ENCODE results near the gene ATG10.
"Not testable (repeated sequence)": the region's sequence is repeated elsewhere in the genome, so short reads cannot be mapped to it uniquely, and the experiment has no call there.

Gene ATG10

DNA sequence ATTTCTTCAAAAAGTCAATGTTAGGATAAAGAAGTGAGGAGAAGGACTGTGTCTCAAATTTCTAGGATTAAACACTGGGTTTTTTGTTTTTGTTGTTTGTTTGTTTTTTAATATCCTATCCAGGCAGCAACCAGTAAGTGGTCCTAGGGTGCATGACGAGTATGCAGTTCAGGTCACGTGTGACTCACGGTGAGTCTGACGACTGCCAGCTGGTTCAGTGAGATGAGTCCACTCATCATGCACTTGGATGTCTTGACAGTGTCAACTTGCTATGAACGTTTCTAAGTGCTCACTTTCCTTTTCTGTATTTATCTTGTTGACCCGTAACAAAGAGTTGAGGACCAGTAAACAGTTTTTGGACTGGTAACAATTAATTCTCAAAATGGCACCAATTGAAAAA lies 32.7 kb downstream of the ATG10 start:
- DNase-seq (ENCODE audit: low read depth), result peak; percentile 44
- TF ChIP-seq, protein P1, sequence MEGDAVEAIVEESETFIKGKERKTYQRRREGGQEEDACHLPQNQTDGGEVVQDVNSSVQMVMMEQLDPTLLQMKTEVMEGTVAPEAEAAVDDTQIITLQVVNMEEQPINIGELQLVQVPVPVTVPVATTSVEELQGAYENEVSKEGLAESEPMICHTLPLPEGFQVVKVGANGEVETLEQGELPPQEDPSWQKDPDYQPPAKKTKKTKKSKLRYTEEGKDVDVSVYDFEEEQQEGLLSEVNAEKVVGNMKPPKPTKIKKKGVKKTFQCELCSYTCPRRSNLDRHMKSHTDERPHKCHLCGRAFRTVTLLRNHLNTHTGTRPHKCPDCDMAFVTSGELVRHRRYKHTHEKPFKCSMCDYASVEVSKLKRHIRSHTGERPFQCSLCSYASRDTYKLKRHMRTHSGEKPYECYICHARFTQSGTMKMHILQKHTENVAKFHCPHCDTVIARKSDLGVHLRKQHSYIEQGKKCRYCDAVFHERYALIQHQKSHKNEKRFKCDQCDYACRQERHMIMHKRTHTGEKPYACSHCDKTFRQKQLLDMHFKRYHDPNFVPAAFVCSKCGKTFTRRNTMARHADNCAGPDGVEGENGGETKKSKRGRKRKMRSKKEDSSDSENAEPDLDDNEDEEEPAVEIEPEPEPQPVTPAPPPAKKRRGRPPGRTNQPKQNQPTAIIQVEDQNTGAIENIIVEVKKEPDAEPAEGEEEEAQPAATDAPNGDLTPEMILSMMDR (IDR thresholded peaks at IDR 0.05; ENCODE audit: low read length, missing control alignments), result no peak
- no peak overlapping the region for H3K4me3 ChIP-seq (replicated peaks; ENCODE audit: low read depth, low read length)

DNA sequence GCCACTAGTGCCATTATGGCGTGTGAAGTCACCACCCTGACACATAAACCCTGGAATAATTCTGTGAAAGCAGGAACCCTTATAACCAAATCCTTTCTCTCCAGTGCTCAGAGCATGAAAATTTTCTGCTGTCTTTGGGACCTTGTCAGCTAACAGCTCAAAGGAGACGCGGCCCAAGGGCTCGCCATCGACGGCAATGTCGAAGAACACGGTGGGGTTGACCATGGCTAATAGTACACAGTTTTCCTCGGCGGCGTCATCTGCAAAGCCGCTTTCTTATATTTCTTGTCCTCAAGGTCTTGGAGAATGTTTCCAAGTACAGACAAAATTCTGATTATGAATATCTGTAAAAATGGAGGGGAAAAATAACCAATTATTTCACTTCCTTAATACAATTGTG lies 38.0 kb downstream of the ATG10 start:
- DNase-seq (ENCODE audit: low read depth); H3K4me3 ChIP-seq (replicated peaks; ENCODE audit: low read depth, low read length): not testable (repeated sequence)

DNA sequence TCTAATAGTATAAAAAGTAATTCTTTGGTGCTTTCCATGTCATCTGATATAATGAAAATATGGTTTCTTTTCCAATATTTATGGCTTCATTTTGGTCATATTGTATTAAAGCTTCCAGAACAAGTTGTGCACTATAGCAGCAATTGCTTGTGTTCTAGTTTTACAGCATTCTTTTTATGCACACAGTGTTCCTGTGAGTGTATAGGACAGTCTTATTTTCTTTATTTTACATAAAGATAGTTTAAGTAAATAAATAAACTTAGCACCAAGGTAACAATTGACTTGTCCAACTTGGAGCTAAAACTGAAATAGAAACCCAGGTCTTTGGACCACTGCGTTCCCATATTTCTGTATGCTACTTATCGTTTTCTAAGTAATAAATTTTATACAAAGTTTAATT lies 38.9 kb downstream of the ATG10 start:
- TF ChIP-seq, protein P1 (IDR thresholded peaks at IDR 0.05; ENCODE audit: low read length, missing control alignments), result no peak
- H3K4me3 ChIP-seq (replicated peaks; ENCODE audit: low read depth, low read length), result no peak overlapping the region
- no peak for DNase-seq (ENCODE audit: low read depth)

DNA sequence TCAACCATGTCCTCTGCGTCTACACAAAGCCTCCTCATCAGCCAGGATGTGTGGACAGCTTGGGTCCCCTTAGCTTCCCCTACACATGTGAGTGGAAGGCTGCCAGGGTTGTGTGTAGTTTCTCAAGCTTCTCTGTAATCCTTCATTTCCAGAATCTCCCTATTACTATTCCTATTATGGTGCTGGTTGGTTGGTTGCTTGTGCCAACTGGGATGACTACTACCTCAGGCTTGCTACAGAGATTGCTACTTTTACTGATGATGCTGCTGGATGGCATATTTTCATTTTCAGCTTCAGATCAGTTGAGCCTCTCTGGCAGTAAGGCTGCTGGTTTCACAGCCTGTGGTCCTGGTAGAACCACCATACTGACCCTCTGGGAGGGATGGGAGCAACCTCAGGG lies 39.9 kb downstream of the ATG10 start:
- TF ChIP-seq, protein P1 (IDR thresholded peaks at IDR 0.05; ENCODE audit: low read length, missing control alignments), result no peak
- H3K4me3 ChIP-seq (replicated peaks; ENCODE audit: low read depth, low read length), result no peak overlapping the region
- peak; percentile 39 for DNase-seq (ENCODE audit: low read depth)

DNA sequence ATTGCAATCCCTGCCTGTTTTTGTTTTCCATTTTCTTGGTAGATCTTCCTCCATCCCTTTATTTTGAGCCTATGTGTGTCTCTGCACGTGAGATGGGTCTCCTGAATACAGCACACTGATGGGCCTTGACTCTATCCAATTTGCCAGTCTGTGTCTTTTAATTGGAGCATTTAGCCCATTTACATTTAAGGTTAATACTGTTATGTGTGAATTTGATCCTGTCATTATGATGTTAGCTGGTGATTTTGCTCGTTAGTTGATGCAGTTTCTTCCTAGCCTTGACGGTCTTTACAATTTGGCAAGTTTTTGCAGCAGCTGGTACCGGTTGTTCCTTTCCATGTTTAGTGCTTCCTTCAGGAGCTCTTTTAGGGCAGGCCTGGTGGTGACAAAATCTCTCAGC lies 42.8 kb downstream of the ATG10 start:
- DNase-seq (ENCODE audit: low read depth); H3K4me3 ChIP-seq (replicated peaks; ENCODE audit: low read depth, low read length): not testable (repeated sequence)

DNA sequence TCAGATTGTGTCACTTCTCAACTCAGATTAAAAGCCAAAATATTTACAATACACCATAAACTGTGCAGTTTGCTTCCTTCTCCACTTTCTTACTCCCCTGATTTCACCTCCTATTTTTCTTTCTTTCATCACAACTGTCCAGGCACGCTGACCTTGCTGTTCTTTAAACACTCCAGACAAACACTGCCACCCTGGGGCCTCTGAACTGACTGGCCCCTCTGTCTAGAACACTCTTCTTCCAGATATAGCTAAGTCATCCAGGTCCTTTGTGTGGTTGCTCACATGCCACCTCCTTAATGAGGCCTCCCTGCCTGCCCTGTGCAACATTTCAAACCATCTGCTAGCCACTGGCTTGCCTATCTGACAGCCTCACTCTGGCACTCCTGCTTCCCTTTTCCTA lies 46.6 kb downstream of the ATG10 start:
- TF ChIP-seq, protein P1 (IDR thresholded peaks at IDR 0.05; ENCODE audit: low read length, missing control alignments), result no peak
- DNase-seq (ENCODE audit: low read depth), result peak; percentile 6
- H3K4me3 ChIP-seq (replicated peaks; ENCODE audit: low read depth, low read length), result no peak overlapping the region

DNA sequence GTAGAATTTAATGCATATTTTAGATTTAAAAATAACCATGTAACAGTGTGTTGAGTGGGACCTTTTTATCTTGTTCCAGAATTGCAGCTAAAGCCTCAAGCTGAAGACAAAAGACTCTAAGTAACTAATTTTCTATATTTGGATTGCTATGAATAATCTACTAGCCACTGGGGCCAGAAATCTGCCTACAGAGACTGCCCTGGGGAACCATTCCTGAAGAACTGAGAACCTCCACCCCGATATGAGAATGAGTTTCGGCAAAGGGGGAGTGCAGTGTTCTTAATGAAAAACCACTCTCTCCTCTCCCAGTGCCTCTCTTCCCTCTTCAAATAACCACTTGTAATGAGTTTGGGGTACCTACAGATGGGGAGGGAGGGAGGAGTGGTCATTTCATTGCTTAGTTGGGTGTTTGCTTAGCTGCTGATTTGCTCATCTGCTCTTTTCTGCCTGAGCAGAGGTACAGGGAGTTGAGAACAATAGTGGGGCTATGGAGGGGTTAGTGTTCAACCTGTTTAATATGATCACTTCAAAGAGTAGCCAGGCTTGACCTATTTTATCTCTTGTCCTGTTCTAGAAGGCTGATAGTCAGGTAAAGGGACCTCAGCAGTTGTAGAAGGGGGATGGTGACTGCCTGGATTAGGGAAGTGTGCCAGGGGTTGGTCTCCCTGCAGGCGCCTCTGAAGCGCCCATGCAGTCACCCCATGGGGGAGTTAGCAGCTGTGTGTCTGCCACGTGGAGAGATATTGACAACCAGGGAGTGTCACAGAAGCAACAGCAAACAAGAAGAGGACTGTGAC lies 47.7 kb downstream of the ATG10 start:
- no peak for DNase-seq (ENCODE audit: low read depth)
- TF ChIP-seq, protein P1 (IDR thresholded peaks at IDR 0.05; ENCODE audit: low read length, missing control alignments), result no peak
- no peak overlapping the region for H3K4me3 ChIP-seq (replicated peaks; ENCODE audit: low read depth, low read length)

DNA sequence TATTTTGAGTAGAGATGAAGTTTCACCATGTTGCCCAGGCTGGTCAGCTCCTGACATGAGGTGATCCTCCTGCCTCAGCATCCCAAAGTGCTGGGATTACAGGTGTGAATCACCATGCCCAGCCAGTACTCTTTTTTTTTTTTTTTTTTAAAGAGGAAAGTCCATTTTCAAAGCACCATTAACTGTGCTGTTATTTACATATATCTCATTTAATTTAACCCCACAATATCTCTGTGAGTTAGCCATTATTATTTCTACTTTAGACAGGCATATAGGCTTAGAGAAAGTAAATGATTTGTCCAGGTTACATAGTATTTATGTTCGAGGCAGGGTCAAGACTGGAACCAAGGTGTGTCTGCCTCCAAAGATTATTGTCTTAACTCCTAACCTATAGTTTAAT lies 50.7 kb downstream of the ATG10 start:
- TF ChIP-seq, protein P1 (IDR thresholded peaks at IDR 0.05; ENCODE audit: low read length, missing control alignments), result no peak
- no peak overlapping the region for H3K4me3 ChIP-seq (replicated peaks; ENCODE audit: low read depth, low read length)
- DNase-seq (ENCODE audit: low read depth), result no peak
